CD14-positive monocyte (primary cell): ENCODE measurements around the gene IRF7. TPM values are rescaled to one million over a fixed set of nuclear protein-coding genes. Genes with fewer than 3 reads are reported as not detected.

Experiments used
- DNase-seq, 3 donors: peaks; one replicate each; pipeline ENCODE4 v3.0.0-alpha.2; 2011 to 2022
- H2AFZ ChIP-seq: 2 replicates; pipeline ENCODE4 v1.6.0; 2012; ENCODE audit warnings: mild to moderate bottlenecking, low read depth, low read length, inconsistent platforms; ENCODE audit not compliant: insufficient read depth, poor library complexity, severe bottlenecking
- H3K27ac ChIP-seq, 2 donors: 1 replicate in 1 of 2; 2 replicates in 1 of 2; pipeline ENCODE4 v1.5.1; 2012 to 2013; ENCODE audit warnings: low read length in 2 of 2, control low read depth in 1 of 2, inconsistent platforms in 1 of 2, low read depth in 1 of 2, mild to moderate bottlenecking in 1 of 2
- H3K27me3 ChIP-seq, 2 donors: one replicate each; pipeline versions ENCODE4 v1.6.0 to v1.6.1; 2011 to 2013; ENCODE audit warnings: low read length in 2 of 2; ENCODE audit not compliant: control insufficient read depth in 2 of 2, insufficient read depth in 2 of 2
- H3K36me3 ChIP-seq, 2 donors: replicated peaks in 1 of 2; 1 replicate in 1 of 2; 2 replicates in 1 of 2; pipeline versions ENCODE4 v1.5.1 to v1.6.1; 2012 to 2013; ENCODE audit warnings: low read length in 2 of 2, control low read depth in 1 of 2, inconsistent platforms in 1 of 2, mild to moderate bottlenecking in 1 of 2; ENCODE audit not compliant: insufficient read depth in 2 of 2, control insufficient read depth in 1 of 2
- H3K4me1 ChIP-seq, 2 donors: 1 replicate in 1 of 2; 2 replicates in 1 of 2; pipeline versions ENCODE4 v1.5.1 to v1.6.1; 2012 to 2013; ENCODE audit warnings: low read length in 2 of 2, control low read depth in 1 of 2, inconsistent platforms in 1 of 2, mild to moderate bottlenecking in 1 of 2, moderate library complexity in 1 of 2; ENCODE audit not compliant: insufficient read depth in 2 of 2, control insufficient read depth in 1 of 2
- H3K4me2 ChIP-seq: replicated peaks from 2 replicates; pipeline ENCODE3; 2012; ENCODE audit warnings: low read length, moderate library complexity, mild to moderate bottlenecking; ENCODE audit not compliant: poor library complexity, severe bottlenecking; ENCODE audit errors: extremely low read depth
- H3K4me3 ChIP-seq, 3 experiments: fragments of 200-600 bp in 1 of 3; sonication (generic) in 1 of 3; replicated peaks in 1 of 3; 1 replicate in 2 of 3; 2 replicates in 1 of 3; pipeline ENCODE4 v1.5.1; 2011 to 2013; ENCODE audit warnings: low read length in 3 of 3, mild to moderate bottlenecking in 3 of 3, control low read depth in 2 of 3, low read depth in 2 of 3, inconsistent platforms in 1 of 3, moderate library complexity in 1 of 3
- H3K79me2 ChIP-seq: 2 replicates; pipeline ENCODE4 v1.6.0; 2012; ENCODE audit warnings: mild to moderate bottlenecking, control low read depth, inconsistent platforms, low read length, moderate library complexity; ENCODE audit not compliant: insufficient read depth
- H3K9ac ChIP-seq: 2 replicates; pipeline ENCODE4 v1.6.0; 2017; ENCODE audit warnings: low read length, mild to moderate bottlenecking; ENCODE audit not compliant: insufficient read depth, poor library complexity, severe bottlenecking
- H3K9me3 ChIP-seq, 2 donors: replicated peaks in 1 of 2; 1 replicate in 1 of 2; 2 replicates in 1 of 2; pipeline versions ENCODE4 v1.5.1 to v1.6.1; 2012 to 2013; ENCODE audit warnings: low read length in 2 of 2, control low read depth in 1 of 2; ENCODE audit not compliant: control insufficient read depth in 1 of 2, insufficient read depth in 1 of 2
- H4K20me1 ChIP-seq: 2 replicates; pipeline ENCODE4 v1.6.0; 2012; ENCODE audit warnings: mild to moderate bottlenecking, low read length, control low read depth, moderate library complexity; ENCODE audit not compliant: insufficient read depth
- H3K27ac Mint-ChIP-seq, 7 donors: one replicate each; pipeline ENCODE4 v1.8.0; 2020; ENCODE audit warnings: mild to moderate bottlenecking in 7 of 7, mixed read lengths in 7 of 7, moderate library complexity in 6 of 7, inconsistent platforms in 2 of 7
- H3K27me3 Mint-ChIP-seq, 3 donors: one replicate each; pipeline ENCODE4 v1.8.0; 2021 to 2022; ENCODE audit warnings: low read depth in 3 of 3, mild to moderate bottlenecking in 3 of 3, mixed read lengths in 3 of 3, moderate library complexity in 3 of 3, inconsistent platforms in 1 of 3
- H3K36me3 Mint-ChIP-seq, 2 donors: one replicate each; pipeline ENCODE4 v1.8.0; 2020; ENCODE audit warnings: mixed read lengths in 2 of 2, inconsistent platforms in 1 of 2, mild to moderate bottlenecking in 1 of 2
- H3K4me1 Mint-ChIP-seq: one replicate; pipeline ENCODE4 v1.8.0; 2020; ENCODE audit warnings: mild to moderate bottlenecking, mixed read lengths
- H3K4me3 Mint-ChIP-seq, 2 donors: one replicate each; pipeline ENCODE4 v1.8.0; 2020; ENCODE audit warnings: mild to moderate bottlenecking in 2 of 2, mixed read lengths in 2 of 2, moderate library complexity in 1 of 2
- H3K9me3 Mint-ChIP-seq, 7 donors: one replicate each; pipeline ENCODE4 v1.8.0; 2020 to 2022; ENCODE audit warnings: mixed read lengths in 7 of 7, mild to moderate bottlenecking in 6 of 7, moderate library complexity in 6 of 7, inconsistent platforms in 2 of 7
- WGBS: methylation state at CpG from one replicate; pipeline ENCODE4 v1.1.5; 2013; ENCODE audit warnings: missing lambda C conversion rate; ENCODE audit not compliant: insufficient coverage; 5-methylcytosine and 5-hydroxymethylcytosine counted together
- intact Hi-C, 2 donors: fragments of 100-400 bp; cut with micrococcal nuclease; formaldehyde crosslinking; loops; one replicate each; pipeline versions ENCODE4 v1.15.0 to v1.15.1; 2023
- polyA plus RNA-seq, 3 donors: library from polyadenylated mRNA; depleted of rRNA in 1 of 3; unstranded in 2 of 3; stranded (reverse) in 1 of 3; fragments of 300-500 nt in 2 of 3; fragments of >200 nt in 1 of 3; fragmentation: Illumina TruSeq in 2 of 3; gene quantifications; 1 replicate in 2 of 3; 2 replicates in 1 of 3; pipeline ENCODE4 v1.2.3, GENCODE V29; 2012 to 2021
- TF ChIP-seq, protein P1 (sequence below): fragments of 200-600 bp; IDR thresholded peaks from one replicate; pipeline ENCODE4 v1.8.0; 2022; ENCODE audit warnings: antibody characterized with exemption, mild to moderate bottlenecking

The IRF7 gene
- polyA plus RNA-seq, 3 donors, result 38.6 to 125 (median 42.9) TPM

DNA sequence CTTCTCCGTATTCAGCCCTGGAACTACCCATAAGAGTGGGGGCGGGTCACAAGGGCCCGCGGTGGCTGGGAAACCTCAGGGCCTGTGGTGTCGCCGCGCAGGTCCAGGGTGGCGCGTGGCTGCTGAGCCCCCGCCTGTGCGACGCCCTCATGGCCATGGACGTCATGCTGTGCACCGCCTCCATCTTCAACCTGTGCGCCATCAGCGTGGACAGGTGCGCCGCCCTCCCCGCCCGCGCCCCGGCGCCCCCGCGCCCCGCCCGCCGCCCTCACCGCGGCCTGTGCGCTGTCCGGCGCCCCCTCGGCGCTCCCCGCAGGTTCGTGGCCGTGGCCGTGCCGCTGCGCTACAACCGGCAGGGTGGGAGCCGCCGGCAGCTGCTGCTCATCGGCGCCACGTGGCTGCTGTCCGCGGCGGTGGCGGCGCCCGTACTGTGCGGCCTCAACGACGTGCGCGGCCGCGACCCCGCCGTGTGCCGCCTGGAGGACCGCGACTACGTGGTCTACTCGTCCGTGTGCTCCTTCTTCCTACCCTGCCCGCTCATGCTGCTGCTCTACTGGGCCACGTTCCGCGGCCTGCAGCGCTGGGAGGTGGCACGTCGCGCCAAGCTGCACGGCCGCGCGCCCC lies 23.7 kb upstream of the IRF7 start:
- Histone ChIP-seq H3K79me2 (no peaks in the 10 kb centered on the region), H3K27ac (no peak overlapping the region), H3K4me1 (peaks cover 16 to 28% of the 10 kb centered on the region in 2 donors), H3K36me3 (peaks cover 16 to 27% of the 10 kb centered on the region in 2 donors), H3K9me3 (peaks cover 7 to 8% of the 10 kb centered on the region in 2 donors), H3K4me3 (no peak overlapping the region), H2AFZ (no peak overlapping the region), H3K9ac (no peak overlapping the region), H3K4me2 (no peak overlapping the region), H4K20me1 (peaks cover 27% of the 10 kb centered on the region), H3K27me3 (peaks cover 20 to 50% of the 10 kb centered on the region in 2 donors)
- DNase-seq, result no peak
- peak overlapping the region in 1 of 2 donors; percentile 77 for H3K4me3 Mint-ChIP-seq
- intact Hi-C loops, result no loop called here
- H3K27me3 Mint-ChIP-seq, result peaks cover 47 to 61% (median 52%) of the 10 kb centered on the region in 3 donors
- WGBS, result 4% methylated on average over 61 of the region's 80 CpGs
- H3K9me3 Mint-ChIP-seq, result peaks cover 4 to 20% (median 10%) of the 10 kb centered on the region in 7 donors
- no peak overlapping the region for H3K27ac Mint-ChIP-seq
- TF ChIP-seq, protein P1, sequence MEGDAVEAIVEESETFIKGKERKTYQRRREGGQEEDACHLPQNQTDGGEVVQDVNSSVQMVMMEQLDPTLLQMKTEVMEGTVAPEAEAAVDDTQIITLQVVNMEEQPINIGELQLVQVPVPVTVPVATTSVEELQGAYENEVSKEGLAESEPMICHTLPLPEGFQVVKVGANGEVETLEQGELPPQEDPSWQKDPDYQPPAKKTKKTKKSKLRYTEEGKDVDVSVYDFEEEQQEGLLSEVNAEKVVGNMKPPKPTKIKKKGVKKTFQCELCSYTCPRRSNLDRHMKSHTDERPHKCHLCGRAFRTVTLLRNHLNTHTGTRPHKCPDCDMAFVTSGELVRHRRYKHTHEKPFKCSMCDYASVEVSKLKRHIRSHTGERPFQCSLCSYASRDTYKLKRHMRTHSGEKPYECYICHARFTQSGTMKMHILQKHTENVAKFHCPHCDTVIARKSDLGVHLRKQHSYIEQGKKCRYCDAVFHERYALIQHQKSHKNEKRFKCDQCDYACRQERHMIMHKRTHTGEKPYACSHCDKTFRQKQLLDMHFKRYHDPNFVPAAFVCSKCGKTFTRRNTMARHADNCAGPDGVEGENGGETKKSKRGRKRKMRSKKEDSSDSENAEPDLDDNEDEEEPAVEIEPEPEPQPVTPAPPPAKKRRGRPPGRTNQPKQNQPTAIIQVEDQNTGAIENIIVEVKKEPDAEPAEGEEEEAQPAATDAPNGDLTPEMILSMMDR, result no peak
- H3K36me3 Mint-ChIP-seq, result peaks cover 25 to 35% of the 10 kb centered on the region in 2 donors
- H3K4me1 Mint-ChIP-seq, result peaks cover 11% of the 10 kb centered on the region

DNA sequence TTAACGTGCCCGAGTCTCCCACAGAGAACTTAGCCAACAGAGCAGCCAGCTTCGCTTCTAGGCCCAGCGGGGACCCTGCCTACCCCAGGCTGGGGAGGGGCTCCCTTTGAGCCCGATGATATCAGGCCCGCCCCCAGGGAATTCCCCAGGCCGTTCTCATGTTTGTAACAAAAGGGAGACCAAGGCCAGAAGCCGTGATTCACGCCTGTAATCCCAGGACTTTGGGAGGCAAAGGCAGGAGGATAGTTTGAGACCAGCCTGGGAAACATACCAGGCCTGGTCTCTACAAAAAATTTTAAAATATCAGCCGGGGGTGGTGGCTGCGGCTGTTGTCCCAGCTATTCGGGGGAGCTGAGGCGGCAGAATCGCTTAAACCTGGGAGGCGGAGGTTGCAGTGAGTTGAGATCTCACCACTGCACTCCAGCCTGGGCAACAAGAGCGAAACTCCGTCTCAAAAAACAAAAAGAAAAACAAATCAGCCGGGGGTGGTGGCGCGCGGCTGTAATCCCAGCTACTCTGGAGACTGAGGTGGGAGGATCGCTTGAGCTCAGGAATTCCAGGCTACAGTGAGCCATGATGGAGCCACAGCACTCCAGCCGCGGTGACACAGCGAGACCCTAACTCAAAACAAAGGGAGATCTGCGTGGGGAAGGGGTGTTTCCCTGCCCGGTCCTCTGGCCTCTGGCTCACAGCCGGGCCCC lies 23.0 kb upstream of the IRF7 start:
- Mint-ChIP-seq H3K27ac (peak overlapping the region in 1 of 7 donors; percentile 65), H3K4me3 (peak overlapping the region in 1 of 2 donors; percentile 77)
- H3K36me3 ChIP-seq, result peaks cover 14 to 20% of the 10 kb centered on the region in 2 donors

More for the DNA sequence above, 23.0 kb upstream of the IRF7 start:
- H2AFZ ChIP-seq, result no peak overlapping the region
- Mint-ChIP-seq H3K27me3 (peaks cover 47 to 62% (median 51%) of the 10 kb centered on the region in 3 donors), H3K4me1 (peaks cover 11% of the 10 kb centered on the region), H3K9me3 (peaks cover 4 to 20% (median 10%) of the 10 kb centered on the region in 7 donors), H3K36me3 (peaks cover 21 to 29% of the 10 kb centered on the region in 2 donors)
- TF ChIP-seq, protein P1, result no peak
- no peak overlapping the region for H3K4me3 ChIP-seq
- H3K27me3 ChIP-seq, result peaks cover 20 to 50% of the 10 kb centered on the region in 2 donors
- peaks cover 7 to 8% of the 10 kb centered on the region in 2 donors for H3K9me3 ChIP-seq
- 83% methylated on average over 22 of the region's 28 CpGs for WGBS
- H3K4me2 ChIP-seq, result no peak overlapping the region
- peaks cover 16 to 28% of the 10 kb centered on the region in 2 donors for H3K4me1 ChIP-seq
- peaks cover 27% of the 10 kb centered on the region for H4K20me1 ChIP-seq
- intact Hi-C loops, result no loop called here
- no peak overlapping the region for H3K9ac ChIP-seq
- no peaks in the 10 kb centered on the region for H3K79me2 ChIP-seq
- H3K27ac ChIP-seq, result no peak overlapping the region
- no peak for DNase-seq
